ENCODE data around the gene SLC25A43.
"Not testable (repeated sequence)": the region's sequence is repeated elsewhere in the genome, so short reads cannot be mapped to it uniquely, and the experiment has no call there.

Gene SLC25A43

DNA sequence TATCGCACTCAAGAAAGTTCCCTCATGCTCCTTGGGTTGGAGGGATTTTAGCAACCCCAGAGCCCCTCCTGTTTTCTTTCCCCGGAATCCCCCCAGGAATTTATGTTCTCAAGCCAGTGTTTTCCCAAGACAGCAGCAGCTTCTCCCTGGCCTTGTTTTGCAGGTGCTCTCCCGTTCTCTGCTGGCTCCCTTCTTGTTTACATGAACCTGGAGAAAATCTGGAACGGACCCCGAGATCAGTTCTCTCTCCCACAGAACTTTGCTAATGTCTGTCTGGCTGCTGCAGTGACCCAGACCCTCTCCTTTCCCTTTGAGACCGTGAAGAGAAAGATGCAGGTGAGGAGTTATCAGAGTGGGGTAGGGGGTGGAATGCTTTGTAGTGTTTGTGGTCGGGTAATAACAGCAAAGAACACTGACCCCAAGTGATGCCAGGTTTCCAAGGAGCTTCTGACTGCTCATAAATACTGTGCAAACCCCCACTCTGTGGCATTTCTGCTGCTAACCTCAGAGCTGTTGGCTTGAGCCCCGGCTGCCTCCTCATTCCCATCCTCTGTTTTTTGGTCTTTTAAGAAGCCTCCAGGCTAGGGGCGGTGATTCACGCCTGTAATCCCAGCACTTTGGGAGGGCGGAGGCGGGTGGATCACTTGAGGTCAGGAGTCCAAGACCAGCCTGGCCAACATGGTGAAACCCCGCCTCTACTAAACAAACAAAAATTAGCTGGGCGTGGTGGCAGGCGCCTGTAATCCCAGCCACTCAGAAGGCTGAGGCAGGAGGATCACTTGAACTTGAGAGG, 11.1 kb downstream of the SLC25A43 start:
- DNase-seq, result no peak

DNA sequence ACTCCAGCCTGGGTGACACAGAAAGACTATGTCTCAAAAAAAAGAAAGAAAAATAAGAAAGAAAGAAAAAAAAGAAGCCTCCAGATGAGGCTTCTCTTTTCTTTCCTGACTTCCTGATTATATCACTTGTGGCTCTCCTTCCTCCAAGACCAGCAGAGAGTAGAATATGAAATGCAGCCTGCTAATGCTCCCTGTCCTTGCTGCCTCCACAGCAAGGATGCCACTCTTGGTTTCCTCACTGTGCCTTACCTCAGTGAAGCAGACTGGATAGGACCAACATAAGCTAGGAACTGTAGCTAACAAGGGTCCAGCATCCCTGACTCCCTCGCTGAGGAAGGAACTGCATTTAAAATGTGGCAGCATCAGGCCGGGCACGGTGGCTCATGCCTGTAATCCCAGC, 11.7 kb downstream of the SLC25A43 start:
- no peak for DNase-seq

DNA sequence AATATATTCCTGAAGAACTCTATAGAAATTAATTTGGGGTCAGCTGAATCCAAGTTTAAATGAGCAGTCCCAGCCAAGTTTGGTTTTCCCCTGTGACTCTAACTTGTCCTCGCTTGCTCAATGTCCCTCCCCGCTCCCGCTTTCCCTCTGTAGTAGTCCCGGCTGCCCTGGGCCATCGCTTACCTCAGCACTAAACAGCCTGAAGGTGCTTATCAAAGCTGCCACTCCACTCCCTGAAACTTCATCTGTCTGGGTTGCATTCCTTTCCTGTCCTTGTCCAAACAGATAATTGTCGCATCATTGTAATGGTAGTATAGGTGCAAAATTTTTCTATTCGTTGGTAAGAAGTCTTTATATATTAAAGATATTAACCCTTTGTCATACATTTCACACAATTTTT, 12.8 kb downstream of the SLC25A43 start:
- DNase-seq, result no peak

DNA sequence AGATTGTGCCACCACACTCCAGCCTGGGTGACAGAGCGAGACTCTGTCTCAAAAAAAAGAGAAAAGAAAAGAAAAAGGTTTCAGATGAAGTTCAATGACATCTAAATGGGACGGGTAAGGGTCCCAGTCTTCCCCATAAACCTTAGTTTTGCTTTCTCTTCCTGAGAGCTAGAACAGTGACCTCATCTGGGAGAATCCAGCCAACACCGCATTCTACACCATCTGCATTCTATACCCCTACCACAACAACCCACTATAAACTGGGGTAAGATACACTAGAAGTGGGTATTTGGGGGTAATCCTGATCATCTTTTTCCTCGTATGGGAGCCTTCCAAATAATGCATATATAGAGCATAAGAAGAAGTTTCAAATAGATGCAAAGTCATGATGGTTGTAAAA, 18.2 kb downstream of the SLC25A43 start:
- no peak for DNase-seq

DNA sequence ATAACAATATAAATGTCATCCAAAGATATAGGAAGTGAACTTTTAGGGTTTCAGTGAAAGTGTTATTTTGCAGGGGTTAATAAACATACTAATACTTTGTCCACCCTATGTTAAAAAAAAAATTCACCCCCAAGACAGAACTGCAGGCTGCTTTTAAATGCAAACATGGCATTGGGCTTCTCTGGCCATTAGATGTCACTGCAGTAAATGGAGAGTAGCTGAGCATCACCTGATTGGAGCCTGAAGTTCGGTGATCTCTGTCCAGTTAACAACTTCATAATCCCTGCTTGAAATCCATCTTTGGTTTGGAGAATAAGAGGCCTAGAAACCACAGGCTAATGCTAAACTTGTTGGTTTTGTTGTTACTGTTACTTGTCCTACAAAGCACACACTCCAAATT, 18.7 kb downstream of the SLC25A43 start:
- DNase-seq, result no peak

DNA sequence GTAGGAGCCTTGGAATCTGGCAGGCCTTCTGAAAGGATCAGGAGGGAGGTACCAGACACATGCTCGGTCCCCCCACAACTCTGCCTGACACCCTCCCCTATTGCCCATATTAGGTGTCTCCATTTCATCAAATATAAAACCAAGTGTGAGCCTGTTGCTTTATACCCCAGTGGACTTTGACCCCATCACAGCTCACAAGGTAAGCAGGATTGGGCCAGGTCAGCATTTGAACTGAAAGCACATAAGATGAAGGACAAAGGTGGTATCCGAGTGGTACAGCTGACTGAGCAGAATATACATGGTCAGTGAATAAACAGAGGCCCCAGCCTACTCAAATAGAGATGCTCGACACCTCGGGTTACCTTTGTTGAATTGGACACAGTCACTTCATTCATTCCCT, 20.0 kb downstream of the SLC25A43 start:
- no peak for DNase-seq

DNA sequence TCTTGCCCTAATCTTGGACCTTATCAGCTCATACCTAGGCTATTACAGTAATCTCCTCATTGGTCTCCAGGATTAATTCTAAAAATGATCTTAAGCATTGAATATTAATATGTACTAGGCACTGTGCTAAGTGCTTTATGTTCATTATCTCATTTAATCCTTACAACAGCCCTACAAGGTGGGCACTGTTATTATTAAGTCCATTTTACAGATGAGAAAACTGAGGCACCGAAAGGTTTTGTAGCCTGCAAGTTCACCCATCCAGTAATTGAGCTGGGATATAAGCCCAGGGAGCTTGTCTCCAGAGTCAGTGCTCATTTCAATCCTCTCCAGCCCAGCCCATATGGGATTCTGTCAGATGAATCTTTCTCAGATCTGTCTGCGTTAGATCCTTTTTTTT, 20.8 kb downstream of the SLC25A43 start:
- DNase-seq, result no peak

DNA sequence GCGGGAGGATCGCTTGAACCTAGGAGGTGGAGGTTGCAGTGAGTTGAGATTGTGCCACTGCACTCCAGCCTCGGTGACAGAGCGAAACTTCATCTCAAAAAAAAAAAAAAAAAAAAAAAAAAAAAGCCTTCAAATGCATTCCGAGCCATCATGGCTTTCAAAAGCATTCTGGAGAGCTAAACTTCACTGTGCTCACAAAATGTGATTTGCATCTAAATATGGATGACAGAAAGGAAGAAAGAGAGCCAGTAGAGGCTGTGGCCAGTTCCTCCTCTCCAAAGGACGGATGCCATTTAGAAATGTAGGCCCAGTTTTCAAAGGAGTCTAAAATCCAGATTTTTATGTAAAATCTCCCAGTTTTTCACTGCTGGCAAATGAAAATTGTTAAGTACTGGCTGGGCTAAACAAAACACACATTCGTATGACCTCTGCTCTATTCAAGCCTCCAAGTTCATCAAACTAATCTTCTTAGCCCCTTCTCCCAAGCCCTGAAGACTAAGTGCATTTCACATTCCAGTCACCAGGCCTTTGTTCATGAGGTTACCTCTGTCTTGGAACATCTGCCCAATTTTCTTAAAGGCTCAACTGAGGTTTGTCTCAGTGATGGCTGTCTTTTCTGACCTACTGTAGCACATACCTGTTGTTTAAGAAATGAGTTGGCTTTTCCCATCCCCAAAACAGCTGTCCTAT, 22.0 kb downstream of the SLC25A43 start:
- no peak for DNase-seq

DNA sequence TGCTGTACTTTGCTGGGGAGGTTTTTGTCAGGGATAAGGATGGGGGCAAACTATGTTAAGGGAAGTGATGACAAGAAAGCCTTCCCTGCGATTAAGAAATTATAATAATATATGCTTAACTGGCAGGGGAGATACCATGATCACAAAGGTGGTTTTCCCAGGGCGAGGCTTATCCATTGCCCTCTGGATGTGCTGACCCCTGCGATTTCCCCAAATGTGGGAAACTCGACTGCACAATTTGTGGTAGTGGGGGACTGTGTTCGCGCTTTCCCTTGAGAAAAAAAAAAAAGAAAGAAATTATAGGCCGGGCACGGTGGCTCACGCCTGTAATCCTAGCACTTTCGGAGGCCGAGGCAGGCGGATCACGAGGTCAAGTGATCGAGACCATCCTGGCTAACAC, 24.5 kb downstream of the SLC25A43 start:
- DNase-seq, result no peak

DNA sequence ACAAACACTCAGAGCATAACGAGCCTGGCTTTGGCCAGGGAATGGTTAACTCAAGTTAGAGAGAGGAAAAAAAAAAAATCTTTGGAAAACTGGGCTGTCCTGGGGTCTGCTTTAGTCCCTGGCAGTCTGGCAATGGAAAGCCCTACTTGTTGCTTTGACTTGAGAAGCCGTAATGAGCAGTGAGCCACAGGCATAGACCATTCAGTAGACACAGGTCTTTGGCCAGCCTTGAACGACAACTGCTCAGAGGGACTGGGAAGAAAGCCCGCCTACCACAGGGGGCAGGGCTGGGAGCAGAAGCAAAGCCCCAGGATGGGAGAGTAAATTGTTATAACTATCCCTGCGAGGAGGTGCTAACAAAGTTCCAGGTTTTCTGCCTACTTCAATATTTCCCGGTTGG, 25.9 kb downstream of the SLC25A43 start:
- no peak for DNase-seq

DNA sequence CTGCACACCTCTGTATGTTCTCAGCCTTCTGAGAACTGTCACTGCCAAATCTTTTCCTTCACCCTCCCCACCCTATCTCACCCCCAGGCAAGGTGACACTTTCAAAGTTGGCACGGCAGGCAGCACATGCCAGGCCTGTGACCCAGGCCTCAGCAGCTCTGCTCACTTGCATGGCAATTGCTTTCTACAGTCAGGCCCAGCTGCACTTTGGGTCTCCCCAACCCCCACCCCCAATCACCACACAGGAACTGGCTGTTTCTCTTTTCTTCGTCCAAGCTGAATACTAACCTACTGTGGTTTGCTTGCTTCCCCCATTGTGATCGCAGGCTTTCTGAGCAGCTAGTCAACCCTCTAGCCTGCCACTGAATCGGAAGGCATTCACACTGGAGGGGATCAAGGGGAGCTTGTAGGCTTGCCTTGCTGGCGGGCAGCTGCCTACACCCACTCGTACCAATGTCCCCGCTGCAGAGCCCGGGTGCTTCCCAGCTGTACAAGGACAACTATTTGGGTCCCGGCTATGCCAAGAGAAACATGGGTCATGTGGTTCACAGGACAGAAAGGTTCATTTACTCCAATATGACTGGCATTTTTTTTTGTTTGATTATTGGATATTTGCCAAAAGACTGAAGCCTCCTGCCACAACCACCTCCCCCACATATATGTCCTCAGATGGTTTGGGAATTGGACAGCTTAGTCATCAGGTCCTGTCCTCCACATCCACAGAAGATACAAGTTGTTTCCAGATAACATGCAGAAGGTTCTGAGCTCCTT, 28.1 kb downstream of the SLC25A43 start:
- DNase-seq, result peak; percentile 28

DNA sequence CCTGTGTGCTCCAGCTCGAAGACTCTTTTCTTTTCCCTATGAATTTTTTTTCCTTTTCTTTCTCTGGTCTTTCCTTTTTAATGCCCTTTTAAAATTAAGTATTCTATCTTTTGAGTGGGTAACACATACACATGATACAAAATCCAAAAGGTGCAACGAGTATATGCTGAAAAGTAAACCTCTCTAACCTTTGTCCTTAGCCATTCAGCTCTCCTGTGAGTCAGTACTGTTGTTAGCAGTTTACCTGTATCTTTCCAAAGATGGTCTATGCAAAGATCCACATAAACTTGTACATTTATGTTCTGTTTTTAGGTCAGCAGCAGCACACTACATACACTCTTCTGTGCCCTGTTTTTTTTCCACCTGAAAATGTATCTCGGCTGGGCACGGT, 28.7 kb downstream of the SLC25A43 start:
- DNase-seq, result no peak

DNA sequence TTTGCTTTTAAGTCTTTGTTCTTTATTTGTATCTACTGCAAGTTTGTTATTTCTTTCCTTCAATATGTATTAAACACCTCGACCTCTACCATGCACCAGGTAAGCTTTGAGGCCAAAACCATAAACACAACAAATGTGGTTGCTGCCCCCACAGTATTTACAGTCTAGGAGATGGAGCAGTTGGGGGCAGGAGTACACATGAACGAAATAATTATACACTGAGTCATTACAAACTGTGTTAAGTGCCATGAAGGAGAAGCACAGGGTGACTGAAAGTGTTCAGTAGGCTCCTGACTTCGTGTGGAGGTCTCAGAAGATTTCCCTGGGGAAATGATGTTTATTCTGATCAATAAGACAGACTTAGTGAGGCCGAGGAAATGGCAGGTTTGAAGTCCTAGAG, 30.3 kb downstream of the SLC25A43 start:
- DNase-seq, result no peak

DNA sequence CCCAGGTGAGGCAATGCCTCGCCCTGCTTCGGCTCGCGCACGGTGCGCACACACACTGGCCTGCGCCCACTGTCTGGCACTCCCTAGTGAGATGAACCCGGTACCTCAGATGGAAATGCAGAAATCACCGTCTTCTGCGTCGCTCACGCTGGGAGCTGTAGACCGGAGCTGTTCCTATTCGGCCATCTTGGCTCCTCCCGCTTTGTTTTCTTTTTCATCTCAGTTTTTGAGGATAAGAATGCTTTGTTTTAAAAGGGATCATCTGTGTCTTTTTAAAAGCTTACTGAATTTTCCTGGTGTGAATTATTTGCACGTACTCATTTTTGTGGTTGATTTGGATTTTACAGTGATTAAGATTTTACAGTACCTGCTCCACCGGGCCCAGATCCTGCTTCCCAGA, 42.2 kb downstream of the SLC25A43 start:
- DNase-seq, result not testable (repeated sequence)

DNA sequence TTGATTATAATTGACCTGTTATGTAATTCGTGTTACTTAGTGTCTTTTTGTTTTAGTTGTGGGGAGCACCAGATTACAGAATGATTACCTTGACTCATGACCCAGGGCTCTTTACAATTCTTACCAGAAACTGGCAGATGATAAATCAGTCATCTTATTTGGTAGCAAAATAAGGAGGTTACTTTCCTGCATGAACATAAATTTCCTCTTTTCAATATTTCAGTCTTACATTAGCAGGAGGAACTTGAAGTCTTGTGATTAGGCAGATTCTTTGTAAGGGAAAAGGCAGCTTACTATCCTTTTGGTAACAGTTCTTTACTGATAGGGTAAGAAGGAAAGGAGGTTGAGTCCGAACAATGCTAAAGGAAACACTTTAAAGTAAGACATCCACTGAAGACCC, 43.1 kb downstream of the SLC25A43 start:
- no peak for DNase-seq

DNA sequence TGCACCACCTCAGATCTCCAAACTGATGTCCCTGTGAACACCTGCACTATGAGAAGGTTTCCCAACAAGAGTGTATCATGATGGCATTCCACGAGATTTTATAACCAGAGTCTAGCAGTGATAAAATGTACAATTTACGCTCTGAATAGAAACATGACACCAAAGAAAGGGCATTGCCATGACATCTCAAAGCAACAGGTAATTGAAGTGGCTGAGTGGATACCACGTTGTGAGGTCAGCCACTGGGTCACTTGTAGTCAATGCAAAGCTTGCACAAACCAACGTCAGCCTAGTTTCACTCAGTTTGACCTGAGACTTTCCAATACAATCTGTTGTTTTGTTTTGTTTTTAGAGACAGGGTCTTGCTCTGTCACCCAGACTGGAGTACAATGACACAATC, 54.1 kb downstream of the SLC25A43 start:
- DNase-seq, result no peak

DNA sequence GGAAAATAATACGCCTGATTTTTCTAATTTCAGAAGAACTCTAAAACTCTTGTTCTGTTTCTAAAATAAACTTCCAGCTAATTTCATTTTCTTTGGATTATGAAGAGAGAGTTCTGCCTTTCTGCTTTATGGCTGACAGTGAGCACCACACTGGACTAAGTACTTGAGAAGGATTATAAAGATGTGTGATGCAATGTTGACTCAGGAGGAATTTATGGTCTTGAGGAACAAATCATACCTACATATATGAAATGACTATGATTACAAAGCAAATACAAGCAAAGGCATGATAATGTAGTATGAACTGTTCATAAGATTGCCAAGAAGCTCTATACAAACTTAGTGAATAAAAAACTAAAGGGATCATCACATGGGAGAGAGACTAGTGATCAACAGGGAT, 56.1 kb downstream of the SLC25A43 start:
- no peak for DNase-seq

DNA sequence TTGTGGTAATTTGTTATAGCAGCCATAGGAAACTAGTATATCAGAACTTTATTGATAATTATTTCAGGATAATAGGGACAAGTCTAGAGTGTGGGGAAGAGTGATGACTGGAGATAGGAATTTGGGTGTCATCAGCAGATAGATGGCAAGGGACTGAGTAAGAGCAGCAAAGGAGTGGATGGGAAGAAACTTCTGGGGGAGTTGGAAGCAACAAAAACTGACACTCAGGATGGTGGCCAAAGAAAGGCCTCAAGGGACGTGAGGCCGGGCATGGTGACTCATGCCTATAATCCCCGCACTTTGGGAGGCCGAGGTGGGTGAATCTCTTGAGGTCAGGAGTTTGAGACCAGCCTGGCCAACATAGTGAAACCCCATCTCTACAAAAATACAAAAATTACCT, 60.0 kb downstream of the SLC25A43 start:
- no peak for DNase-seq

DNA sequence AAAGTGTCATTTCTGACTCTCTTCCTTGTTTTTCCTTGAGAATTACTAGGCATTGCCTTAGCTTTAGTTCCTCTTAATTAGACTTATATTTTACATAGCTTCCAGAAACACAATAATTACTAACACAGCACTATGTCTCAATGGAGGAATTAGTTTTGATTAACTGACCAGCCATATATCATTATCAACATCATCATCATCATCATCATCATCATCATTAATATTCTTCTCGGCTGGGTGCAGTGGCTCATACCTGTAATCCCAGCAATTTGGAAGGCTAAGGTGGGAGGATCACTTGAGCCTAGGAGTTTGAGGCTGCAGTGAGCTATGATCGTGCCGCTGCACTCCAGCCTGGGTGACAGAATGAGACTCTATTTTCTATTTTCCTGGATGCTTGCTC, 66.4 kb downstream of the SLC25A43 start:
- DNase-seq, result no peak

DNA sequence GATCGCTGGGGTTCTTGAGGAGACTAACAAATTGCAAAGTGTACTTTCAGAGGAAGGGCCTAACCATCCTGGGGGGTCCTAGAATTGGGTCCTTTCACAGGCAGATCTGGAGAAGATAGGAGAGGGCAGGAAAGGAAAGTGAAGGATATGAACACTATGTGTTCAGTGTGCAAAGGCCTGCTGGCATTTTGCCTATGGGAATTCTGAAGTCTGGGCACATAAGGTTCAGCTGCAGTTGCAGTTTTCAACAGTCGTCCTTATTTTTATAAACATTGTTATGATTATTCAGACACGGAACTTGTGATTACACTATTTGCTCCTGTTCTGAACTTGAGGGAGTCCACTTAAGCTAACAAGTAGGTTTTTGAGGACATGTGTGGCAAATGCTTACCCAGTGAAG, 67.8 kb downstream of the SLC25A43 start:
- no peak for DNase-seq

DNA sequence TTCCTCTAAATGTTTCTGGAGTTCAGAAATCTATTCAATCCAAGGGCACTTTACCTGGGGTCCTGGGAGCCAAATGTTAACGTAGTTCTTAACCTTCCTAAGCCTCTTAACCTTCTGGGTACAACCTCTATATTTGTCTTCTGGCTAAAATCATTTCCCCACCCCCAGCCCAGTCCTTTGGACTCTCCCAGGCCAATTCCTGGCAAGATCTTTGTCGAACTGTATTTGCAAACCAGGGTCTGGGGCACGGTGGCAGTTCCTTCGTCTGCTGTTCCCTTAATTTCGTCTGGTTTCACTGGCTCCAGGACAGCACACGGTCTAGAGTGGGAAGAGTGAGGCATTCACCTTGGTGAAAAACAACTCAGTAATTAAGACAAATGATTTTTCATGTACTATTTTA, 68.3 kb downstream of the SLC25A43 start:
- DNase-seq, result no peak

DNA sequence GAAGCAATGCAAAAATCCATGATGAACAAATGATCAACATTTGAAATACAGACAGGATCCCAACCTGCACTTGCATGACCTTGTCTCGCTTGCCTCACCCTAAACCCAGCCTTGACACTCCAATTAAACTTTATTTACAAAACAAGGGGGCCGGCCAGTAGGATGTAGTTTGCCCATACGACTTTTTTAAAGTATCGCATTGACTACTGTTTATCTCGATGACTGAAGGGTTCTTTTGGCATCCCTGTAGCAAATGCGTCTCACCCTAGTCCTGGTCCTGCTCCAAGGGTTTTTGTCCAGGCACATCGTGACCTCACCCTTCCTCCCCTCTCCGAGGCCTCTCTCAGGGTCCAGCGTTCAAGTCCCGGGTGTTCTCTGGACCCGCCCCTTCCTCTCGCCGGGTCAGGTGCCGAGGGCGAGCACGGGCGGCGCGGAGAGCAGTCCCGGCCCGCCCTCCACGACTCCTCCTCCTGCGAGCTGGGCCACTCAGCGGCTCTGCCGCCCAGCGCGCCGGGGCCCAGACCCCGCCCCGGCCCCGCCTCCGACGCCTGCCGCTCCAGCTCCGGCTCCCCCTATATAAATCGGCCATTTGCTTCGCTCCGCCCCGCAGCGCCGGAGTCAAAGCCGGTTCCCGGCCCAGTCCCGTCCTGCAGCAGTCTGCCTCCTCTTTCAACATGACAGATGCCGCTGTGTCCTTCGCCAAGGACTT, 68.9 kb downstream of the SLC25A43 start, which contains the start of gene SLC25A5:
Gene SLC25A5 (plus strand): TSS at position 603 of the 709 bp plus-strand sequence. CDS start 72 bp downstream, at position 675.
- DNase-seq, result peak; percentile 86
